ENCODE data around the gene HSPA9. TPM values are rescaled to one million over a fixed set of nuclear protein-coding genes. Genes with fewer than 3 reads are reported as not detected.

Gene HSPA9
- total and polyA plus RNA-seq, 2 donors (not counting 1 experiment from before 2014, with no cell fraction given): 66.5 to 139 TPM

DNA sequence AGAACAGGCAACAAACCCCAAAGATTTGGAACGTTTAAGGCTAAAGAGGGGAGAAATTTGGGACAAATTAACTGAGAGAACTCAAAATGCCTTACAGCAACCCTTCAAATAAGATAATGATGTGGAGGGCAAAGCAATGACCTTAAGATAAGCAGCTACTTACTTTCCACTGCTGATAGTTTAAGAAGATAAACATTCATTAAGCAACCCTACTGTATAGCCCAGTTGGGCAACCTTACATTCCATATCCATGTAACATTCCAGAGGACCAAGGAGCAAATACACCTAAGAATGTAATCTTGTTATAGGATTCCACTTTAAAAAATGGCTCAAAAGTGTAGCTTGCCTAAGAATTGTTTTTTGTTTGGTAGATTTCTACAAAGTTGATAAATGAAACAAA is 47.0 kb downstream of the HSPA9 start:
- Histone ChIP-seq H3K4me3 (ENCODE audit: control extremely low read depth in 1 of 5, extremely low read depth in 1 of 5, insufficient read depth in 1 of 5, low read depth in 2 of 5, low read length in 4 of 5) (no peak overlapping the region), H3K4me2 (replicated peaks; ENCODE audit: low read depth, low read length, poor library complexity, severe bottlenecking) (no peak overlapping the region), H3K79me2 (ENCODE audit: control insufficient read depth, insufficient read depth, low read length) (peaks cover 95% of the 10 kb centered on the region), H3K9me3 (ENCODE audit: control extremely low read depth in 1 of 3, control insufficient read depth in 2 of 3, insufficient read depth in 1 of 3, low read length in 2 of 3) (no peaks in the 10 kb centered on the region), H4K20me1 (ENCODE audit: control insufficient read depth, insufficient read depth, low read length, poor library complexity, severe bottlenecking) (peaks cover 67% of the 10 kb centered on the region), H3K4me1 (ENCODE audit: control insufficient read depth in 2 of 2, insufficient read depth in 2 of 2, low read length in 2 of 2) (peaks cover 0 to 4% of the 10 kb centered on the region in 2 donors), H3K9ac (ENCODE audit: low read length) (no peak overlapping the region), H2AFZ (ENCODE audit: insufficient read depth, low read depth, low read length, poor library complexity, severe bottlenecking) (no peak overlapping the region), H3K36me3 (replicated peaks in 1 of 2; ENCODE audit: control extremely low read depth in 1 of 2, control insufficient read depth in 1 of 2, extremely low read depth in 1 of 2, insufficient read depth in 2 of 2, low read length in 1 of 2) (peaks cover 0 to 17% of the 10 kb centered on the region in 2 experiments), H3K27ac (ENCODE audit: low read length in 2 of 2) (no peak overlapping the region), H3K27me3 (replicated peaks in 1 of 4; ENCODE audit: control extremely low read depth in 1 of 4, control insufficient read depth in 3 of 4, insufficient read depth in 4 of 4, low read length in 3 of 4) (no peaks in the 10 kb centered on the region)
- CTCF ChIA-PET: no interaction called here
- Mint-ChIP-seq H3K27me3 (no peaks in the 10 kb centered on the region), H3K9me3 (ENCODE audit: insufficient read depth) (no peaks in the 10 kb centered on the region), H3K4me3 (no peak overlapping the region), H3K4me1 (peaks cover 37% of the 10 kb centered on the region), H3K27ac (no peak overlapping the region)
- WGBS (ENCODE audit: insufficient coverage): no CpG with 5 or more reads among the region's 1 CpG
- POLR2A ChIA-PET: no interaction called here
- DNase-seq (no peak), ATAC-seq (ENCODE audit: low read depth) (no peak)
- no peak for TF ChIP-seq EZH2 (IDR thresholded peaks at IDR 0.05; ENCODE audit: borderline replicate concordance, insufficient read depth, low read depth, low read length, poor library complexity, severe bottlenecking)
- TF ChIP-seq, protein P1, sequence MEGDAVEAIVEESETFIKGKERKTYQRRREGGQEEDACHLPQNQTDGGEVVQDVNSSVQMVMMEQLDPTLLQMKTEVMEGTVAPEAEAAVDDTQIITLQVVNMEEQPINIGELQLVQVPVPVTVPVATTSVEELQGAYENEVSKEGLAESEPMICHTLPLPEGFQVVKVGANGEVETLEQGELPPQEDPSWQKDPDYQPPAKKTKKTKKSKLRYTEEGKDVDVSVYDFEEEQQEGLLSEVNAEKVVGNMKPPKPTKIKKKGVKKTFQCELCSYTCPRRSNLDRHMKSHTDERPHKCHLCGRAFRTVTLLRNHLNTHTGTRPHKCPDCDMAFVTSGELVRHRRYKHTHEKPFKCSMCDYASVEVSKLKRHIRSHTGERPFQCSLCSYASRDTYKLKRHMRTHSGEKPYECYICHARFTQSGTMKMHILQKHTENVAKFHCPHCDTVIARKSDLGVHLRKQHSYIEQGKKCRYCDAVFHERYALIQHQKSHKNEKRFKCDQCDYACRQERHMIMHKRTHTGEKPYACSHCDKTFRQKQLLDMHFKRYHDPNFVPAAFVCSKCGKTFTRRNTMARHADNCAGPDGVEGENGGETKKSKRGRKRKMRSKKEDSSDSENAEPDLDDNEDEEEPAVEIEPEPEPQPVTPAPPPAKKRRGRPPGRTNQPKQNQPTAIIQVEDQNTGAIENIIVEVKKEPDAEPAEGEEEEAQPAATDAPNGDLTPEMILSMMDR (IDR thresholded peaks at IDR 0.05): no peak
- intact Hi-C loops (cut with micrococcal nuclease): no loop called here

DNA sequence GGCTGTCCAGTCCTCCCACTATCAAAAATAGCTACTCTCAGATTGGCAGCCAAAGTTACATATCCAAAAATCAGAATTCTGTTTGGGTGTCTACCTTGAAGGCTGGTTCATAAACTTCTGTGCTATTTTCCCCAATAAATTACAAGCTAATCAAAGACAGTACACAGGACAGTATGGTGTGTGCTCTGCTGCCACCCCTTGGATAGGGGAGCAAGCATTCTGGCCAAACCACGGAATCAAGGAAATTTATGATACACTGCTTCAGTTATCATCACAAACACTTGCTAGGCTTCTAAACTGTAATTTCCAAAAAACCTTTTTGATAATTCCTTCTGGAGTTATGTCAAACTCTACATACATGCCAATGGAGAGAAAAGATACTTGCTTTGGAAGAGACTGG is 48.0 kb downstream of the HSPA9 start:
- peaks cover 0 to 4% of the 10 kb centered on the region in 2 donors for H3K4me1 ChIP-seq (ENCODE audit: control insufficient read depth in 2 of 2, insufficient read depth in 2 of 2, low read length in 2 of 2)
- H3K9me3 Mint-ChIP-seq (ENCODE audit: insufficient read depth): no peaks in the 10 kb centered on the region
- peaks cover 0 to 12% of the 10 kb centered on the region in 2 experiments for H3K36me3 ChIP-seq (replicated peaks in 1 of 2; ENCODE audit: control extremely low read depth in 1 of 2, control insufficient read depth in 1 of 2, extremely low read depth in 1 of 2, insufficient read depth in 2 of 2, low read length in 1 of 2)
- TF ChIP-seq, protein P1 (IDR thresholded peaks at IDR 0.05): no peak
- TF ChIP-seq EZH2 (IDR thresholded peaks at IDR 0.05; ENCODE audit: borderline replicate concordance, insufficient read depth, low read depth, low read length, poor library complexity, severe bottlenecking): no peak
- H3K4me3 ChIP-seq (ENCODE audit: control extremely low read depth in 1 of 5, extremely low read depth in 1 of 5, insufficient read depth in 1 of 5, low read depth in 2 of 5, low read length in 4 of 5): no peak overlapping the region
- H3K27ac Mint-ChIP-seq: peak overlapping the region; percentile 67
- ChIA-PET CTCF (interaction anchor here (1.3 kb wide), 1 partner anchor 25 kb away, joined by 4 read pairs; no protein-coding TSS in a partner anchor), POLR2A (no interaction called here)
- H3K79me2 ChIP-seq (ENCODE audit: control insufficient read depth, insufficient read depth, low read length): peaks cover 95% of the 10 kb centered on the region
- H3K9me3 ChIP-seq (ENCODE audit: control extremely low read depth in 1 of 3, control insufficient read depth in 2 of 3, insufficient read depth in 1 of 3, low read length in 2 of 3): no peaks in the 10 kb centered on the region
- no peaks in the 10 kb centered on the region for H3K27me3 Mint-ChIP-seq
- peaks cover 34% of the 10 kb centered on the region for H3K4me1 Mint-ChIP-seq
- H4K20me1 ChIP-seq (ENCODE audit: control insufficient read depth, insufficient read depth, low read length, poor library complexity, severe bottlenecking): peaks cover 67% of the 10 kb centered on the region
- no peak for ATAC-seq (ENCODE audit: low read depth)
- H3K27me3 ChIP-seq (replicated peaks in 1 of 4; ENCODE audit: control extremely low read depth in 1 of 4, control insufficient read depth in 3 of 4, insufficient read depth in 4 of 4, low read length in 3 of 4): no peaks in the 10 kb centered on the region
- H3K9ac ChIP-seq (ENCODE audit: low read length): no peak overlapping the region
- no peak overlapping the region for H2AFZ ChIP-seq (ENCODE audit: insufficient read depth, low read depth, low read length, poor library complexity, severe bottlenecking)
- no peak overlapping the region for H3K4me3 Mint-ChIP-seq
- no peak overlapping the region for H3K27ac ChIP-seq (ENCODE audit: low read length in 2 of 2)
- DNase-seq: no peak
- no peak overlapping the region for H3K4me2 ChIP-seq (replicated peaks; ENCODE audit: low read depth, low read length, poor library complexity, severe bottlenecking)
- intact Hi-C loops (cut with micrococcal nuclease): no loop called here
- no CpG with 5 or more reads among the region's 1 CpG for WGBS (ENCODE audit: insufficient coverage)
